Limb (tissue), 2 donors: ENCODE measurements around the gene IREB2.

ENCODE experiments used
- DNase-seq, 2 donors: peaks; one replicate each; pipeline ENCODE4 v3.0.0-alpha.2; 2016; ENCODE audit errors: extremely low spot score in 2 of 2

Gene IREB2

DNA sequence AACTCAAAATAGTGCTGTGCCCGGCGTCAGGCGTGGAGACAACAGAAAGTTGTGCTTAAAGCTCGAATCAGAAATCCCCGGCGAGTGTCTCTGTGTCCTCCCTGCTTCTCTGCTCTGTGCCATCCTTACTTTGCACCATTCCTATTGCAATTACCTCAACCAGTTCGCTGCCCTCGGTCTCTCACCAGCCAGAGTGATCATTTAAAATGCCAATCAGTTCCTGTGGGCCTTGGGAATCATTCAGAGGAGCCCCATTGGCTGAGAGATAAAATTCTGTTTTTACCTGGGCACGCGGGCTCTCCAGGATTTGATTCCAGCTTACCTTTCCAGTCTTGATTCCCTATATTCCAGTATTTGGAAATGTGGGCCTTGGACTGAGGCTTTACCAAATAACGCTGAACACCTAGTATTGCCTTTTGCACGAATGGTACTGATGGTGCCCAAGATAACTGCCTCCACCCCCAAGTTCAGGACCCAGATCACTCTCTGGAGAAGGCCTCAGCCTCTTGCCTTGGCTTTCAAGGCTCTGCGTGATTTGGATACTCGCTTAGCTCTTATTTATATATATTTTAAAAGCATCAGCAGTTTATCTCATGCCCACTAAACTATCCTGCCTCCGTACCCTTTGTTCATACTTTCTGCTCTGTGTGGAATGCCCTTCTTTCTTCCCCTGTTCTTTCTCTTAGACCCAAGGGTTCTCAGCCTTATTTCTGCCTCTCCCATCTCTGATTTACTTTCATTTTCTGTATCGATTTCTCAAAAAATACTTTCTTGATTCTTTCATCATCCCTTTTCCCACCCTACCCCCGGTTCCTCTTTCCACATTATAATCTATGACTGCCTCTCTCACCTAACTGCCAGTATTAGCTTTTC is 103.1 kb downstream of the IREB2 start:
- no peak for DNase-seq

DNA sequence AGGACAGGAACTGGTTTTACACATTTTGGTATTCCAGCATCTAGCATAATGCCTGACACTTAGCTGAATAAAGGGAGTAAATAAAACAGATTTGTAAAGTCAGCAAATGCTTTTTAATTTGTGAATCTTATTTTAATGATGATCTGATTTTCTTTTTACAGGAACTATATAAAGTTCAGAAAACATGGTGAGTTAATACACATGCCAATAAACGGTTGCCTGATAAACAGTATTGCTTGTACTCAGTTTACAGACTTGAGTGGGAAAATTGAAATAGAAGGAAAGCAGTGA is 103.7 kb downstream of the IREB2 start:
- no peak for DNase-seq

DNA sequence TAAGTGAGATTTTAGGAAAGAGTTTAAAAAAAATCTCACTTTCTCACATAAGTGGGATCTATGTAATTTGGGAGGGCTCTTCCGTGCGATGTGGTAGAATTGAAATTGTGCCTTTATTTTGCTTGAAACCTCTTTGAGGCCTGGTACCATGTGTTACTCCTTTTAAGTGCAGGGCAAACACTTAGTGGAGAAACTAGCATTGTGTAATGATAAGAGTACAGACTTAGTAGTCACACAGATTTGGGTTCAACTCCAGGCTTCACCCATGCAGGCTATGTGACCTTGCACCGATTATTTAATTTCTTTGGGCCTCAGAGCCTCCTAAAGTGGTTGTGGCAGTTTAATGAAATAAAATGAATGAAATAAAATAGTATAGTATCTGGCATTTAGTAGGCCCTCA is 104.6 kb downstream of the IREB2 start:
- DNase-seq: no peak

DNA sequence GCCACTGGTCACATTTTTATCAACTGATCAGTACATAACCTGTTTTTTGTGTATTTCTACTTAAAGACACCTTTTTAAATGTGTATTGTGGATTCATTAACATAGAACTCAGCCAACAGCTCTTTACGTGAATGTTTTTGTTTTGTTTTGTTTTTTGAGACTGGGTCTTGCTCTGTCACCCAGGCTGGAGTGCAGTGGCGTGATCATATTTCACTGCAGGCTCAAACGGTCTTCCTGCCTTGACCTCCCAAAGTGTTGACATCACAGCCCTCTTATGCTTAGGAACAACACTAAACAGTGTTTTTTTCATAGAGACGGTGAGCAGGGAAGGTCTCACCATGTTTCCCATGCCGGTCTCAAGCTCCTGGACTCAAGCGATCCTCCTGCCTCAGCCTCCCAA is 112.2 kb downstream of the IREB2 start:
- DNase-seq: no peak

DNA sequence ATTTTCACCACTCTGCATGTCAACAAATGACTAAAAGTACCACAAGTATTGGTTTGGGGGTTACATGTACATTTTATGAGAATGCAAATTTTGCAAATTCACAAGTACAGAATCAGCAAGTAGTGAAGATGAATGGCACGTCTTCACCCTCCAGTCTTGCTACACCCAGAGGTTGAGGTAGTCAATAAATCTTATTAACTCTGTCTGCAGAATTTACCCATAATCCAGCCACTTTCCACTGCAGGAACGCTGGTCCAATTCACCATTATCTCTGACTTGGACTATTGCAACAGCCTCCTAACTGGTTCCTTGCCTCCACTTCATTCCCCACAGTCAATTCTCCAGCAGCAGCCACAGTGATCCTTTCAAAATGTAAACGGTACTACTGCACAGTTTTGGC is 112.8 kb downstream of the IREB2 start:
- DNase-seq: no peak
